Calu3 (cell line): ENCODE measurements around the gene PRSS16. TPM values are rescaled to one million over a fixed set of nuclear protein-coding genes. Genes with fewer than 3 reads are reported as not detected.
"Not testable (repeated sequence)": the region's sequence is repeated elsewhere in the genome, so short reads cannot be mapped to it uniquely, and the experiment has no call there.

Experiments
- BruUV-seq: library from RNA; stranded (reverse); fragments of 400-500 nt; replicated peaks from 2 replicates; lab custom pipeline; 2021; lab: Mats Ljungman, UMichigan
- CTCF ChIA-PET: fragments of 300-600 bp; sonication (Branson Sonifier 250); formaldehyde crosslinking; loops from one replicate; lab custom pipeline; 2022; ENCODE audit warnings: antibody characterized with exemption; lab: Charles Lee
- DNase-seq: peaks from one replicate; pipeline ENCODE4 v3.0.0; 2022
- H3K27ac Mint-ChIP-seq: one replicate; pipeline ENCODE4 v1.8.0; 2022; ENCODE audit warnings: mixed read lengths; ENCODE audit not compliant: unreplicated experiment
- H3K27me3 Mint-ChIP-seq: one replicate; pipeline ENCODE4 v1.8.0; 2022; ENCODE audit warnings: mixed read lengths; ENCODE audit not compliant: unreplicated experiment
- H3K36me3 Mint-ChIP-seq: one replicate; pipeline ENCODE4 v1.8.0; 2022; ENCODE audit warnings: mild to moderate bottlenecking, moderate library complexity, mixed read lengths; ENCODE audit not compliant: insufficient read depth, unreplicated experiment
- H3K4me1 Mint-ChIP-seq: one replicate; pipeline ENCODE4 v1.8.0; 2022; ENCODE audit warnings: mild to moderate bottlenecking, low read depth, mixed read lengths; ENCODE audit not compliant: unreplicated experiment
- H3K4me3 Mint-ChIP-seq: one replicate; pipeline ENCODE4 v1.8.0; 2022; ENCODE audit warnings: mild to moderate bottlenecking, low read depth, moderate library complexity, mixed read lengths; ENCODE audit not compliant: unreplicated experiment
- H3K9me3 Mint-ChIP-seq: one replicate; pipeline ENCODE4 v1.8.0; 2022; ENCODE audit warnings: low read depth, mixed read lengths; ENCODE audit not compliant: unreplicated experiment
- intact Hi-C: fragments of 100-400 bp; cut with micrococcal nuclease; formaldehyde crosslinking; loops from one replicate; pipeline ENCODE4 v1.10.0; 2022; ENCODE audit not compliant: unreplicated experiment
- total RNA-seq: library from RNA; stranded (reverse); gene quantifications from 2 replicates; pipeline ENCODE4 v1.2.3, GENCODE V29; 2022
- TF ChIP-seq, protein P1 (sequence below): fragments of 200-600 bp; IDR thresholded peaks from one replicate; pipeline ENCODE4 v1.8.0; 2022; ENCODE audit warnings: antibody characterized with exemption; ENCODE audit not compliant: unreplicated experiment

The PRSS16 gene
- total RNA-seq, 1 experiment from 2014 or later, result 31.3 TPM

DNA sequence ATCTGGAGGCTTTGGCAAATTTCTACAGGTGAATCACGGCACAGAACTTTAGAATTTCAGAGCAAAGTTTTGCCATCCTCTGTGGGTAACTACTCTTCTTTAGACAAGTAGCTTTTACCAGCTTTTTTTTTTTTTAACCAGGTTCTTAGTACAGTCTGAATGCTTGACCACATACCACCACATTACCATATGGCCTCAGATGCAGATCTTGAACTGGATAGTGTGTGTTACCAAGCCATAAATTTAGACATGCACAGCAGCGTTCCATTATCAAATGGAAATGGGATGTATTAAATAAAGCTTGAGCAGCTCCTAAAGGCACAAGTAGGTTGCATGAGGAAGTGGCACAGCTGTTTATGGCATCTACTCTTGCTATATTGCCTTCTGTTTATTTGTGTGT lies 38.3 kb upstream of the PRSS16 start:
- Mint-ChIP-seq H3K9me3 (no peaks in the 10 kb centered on the region), H3K36me3 (no peaks in the 10 kb centered on the region), H3K4me3 (no peak overlapping the region), H3K27me3 (no peaks in the 10 kb centered on the region), H3K4me1 (no peaks in the 10 kb centered on the region), H3K27ac (no peak overlapping the region)
- no peak for DNase-seq
- intact Hi-C loops, result no loop called here
- CTCF ChIA-PET, result interaction anchor here (0.7 kb wide), 1 partner anchor 935 kb away, joined by 3 read pairs; no protein-coding TSS in a partner anchor
- no TSS peak for BruUV-seq
- TF ChIP-seq, protein P1, sequence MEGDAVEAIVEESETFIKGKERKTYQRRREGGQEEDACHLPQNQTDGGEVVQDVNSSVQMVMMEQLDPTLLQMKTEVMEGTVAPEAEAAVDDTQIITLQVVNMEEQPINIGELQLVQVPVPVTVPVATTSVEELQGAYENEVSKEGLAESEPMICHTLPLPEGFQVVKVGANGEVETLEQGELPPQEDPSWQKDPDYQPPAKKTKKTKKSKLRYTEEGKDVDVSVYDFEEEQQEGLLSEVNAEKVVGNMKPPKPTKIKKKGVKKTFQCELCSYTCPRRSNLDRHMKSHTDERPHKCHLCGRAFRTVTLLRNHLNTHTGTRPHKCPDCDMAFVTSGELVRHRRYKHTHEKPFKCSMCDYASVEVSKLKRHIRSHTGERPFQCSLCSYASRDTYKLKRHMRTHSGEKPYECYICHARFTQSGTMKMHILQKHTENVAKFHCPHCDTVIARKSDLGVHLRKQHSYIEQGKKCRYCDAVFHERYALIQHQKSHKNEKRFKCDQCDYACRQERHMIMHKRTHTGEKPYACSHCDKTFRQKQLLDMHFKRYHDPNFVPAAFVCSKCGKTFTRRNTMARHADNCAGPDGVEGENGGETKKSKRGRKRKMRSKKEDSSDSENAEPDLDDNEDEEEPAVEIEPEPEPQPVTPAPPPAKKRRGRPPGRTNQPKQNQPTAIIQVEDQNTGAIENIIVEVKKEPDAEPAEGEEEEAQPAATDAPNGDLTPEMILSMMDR, result no peak

- Mint-ChIP-seq H3K27ac (no peak overlapping the region), H3K4me1 (no peaks in the 10 kb centered on the region), H3K9me3 (no peaks in the 10 kb centered on the region), H3K4me3 (no peak overlapping the region), H3K27me3 (no peaks in the 10 kb centered on the region), H3K36me3 (peaks cover 4% of the 10 kb centered on the region)
- BruUV-seq, result no TSS peak
- intact Hi-C loops, result loop anchor here (10.0 kb wide), 1 partner anchor 165 kb away; no protein-coding TSS in a partner anchor
- CTCF ChIA-PET, result interaction anchor here (0.7 kb wide), 1 partner anchor 936 kb away, joined by 3 read pairs; no protein-coding TSS in a partner anchor
- TF ChIP-seq, protein P1, result no peak
- no peak for DNase-seq
Observed at GRCh38 chr6:27209659-27210269, 37.7 kb upstream of the PRSS16 start.

GRCh38 chr6:27213091-27213517 lies 34.4 kb upstream of the PRSS16 start:
- intact Hi-C loops, result loop anchor here (10.0 kb wide), 1 partner anchor 162 kb away; no protein-coding TSS in a partner anchor
- H3K36me3 Mint-ChIP-seq, H3K4me1 Mint-ChIP-seq, H3K9me3 Mint-ChIP-seq, BruUV-seq, H3K27ac Mint-ChIP-seq, H3K27me3 Mint-ChIP-seq, CTCF ChIA-PET, H3K4me3 Mint-ChIP-seq, DNase-seq: not testable (repeated sequence)

DNA sequence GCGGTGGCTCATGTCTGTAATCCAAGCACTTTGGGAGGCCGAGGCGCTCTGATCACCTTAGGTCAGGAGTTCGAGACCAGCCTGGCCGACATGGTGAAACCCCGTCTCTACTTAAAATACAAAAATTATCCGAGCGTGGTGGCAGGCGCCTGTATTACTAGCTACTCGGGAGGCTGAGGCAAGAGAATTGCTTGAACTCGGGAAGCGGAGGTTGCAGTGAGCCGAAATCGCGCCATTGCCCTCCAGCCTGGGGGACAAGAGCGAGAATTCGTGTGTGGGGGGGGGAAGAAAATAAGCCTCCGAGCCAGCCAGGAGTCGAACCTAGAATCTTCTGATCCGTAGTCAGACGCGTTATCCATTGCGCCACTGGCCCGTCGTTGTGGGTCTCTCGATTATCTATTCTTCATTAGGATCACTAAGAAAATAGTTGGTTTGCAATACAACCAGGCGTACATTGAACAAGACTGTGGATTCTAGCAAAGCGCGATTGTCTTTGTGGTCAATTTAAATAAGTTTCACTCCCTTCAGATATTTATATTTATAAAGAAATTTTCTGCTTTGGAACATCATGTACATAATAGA lies 33.9 kb upstream of the PRSS16 start:
- Mint-ChIP-seq H3K27ac (no peak overlapping the region), H3K36me3 (peaks cover 9% of the 10 kb centered on the region), H3K27me3 (no peaks in the 10 kb centered on the region), H3K4me3 (no peak overlapping the region), H3K4me1 (no peaks in the 10 kb centered on the region), H3K9me3 (peaks cover 4% of the 10 kb centered on the region)
- no TSS peak for BruUV-seq
- CTCF ChIA-PET, result no interaction called here
- no peak for DNase-seq
- TF ChIP-seq, protein P1, result no peak
- intact Hi-C loops, result loop anchor here (10.0 kb wide), 1 partner anchor 161 kb away; no protein-coding TSS in a partner anchor
